HG03066 (cell line): ENCODE results near the gene AS3MT.
"Not testable (repeated sequence)": the region's sequence is repeated elsewhere in the genome, so short reads cannot be mapped to it uniquely, and the experiment has no call there.

Experiments
- ATAC-seq: cut with Tn5 transposase; IDR thresholded peaks from one replicate; pipeline ENCODE4 v1.9.1; 2021; ENCODE audit warnings: low read depth; ENCODE audit not compliant: unreplicated experiment

Gene AS3MT

DNA sequence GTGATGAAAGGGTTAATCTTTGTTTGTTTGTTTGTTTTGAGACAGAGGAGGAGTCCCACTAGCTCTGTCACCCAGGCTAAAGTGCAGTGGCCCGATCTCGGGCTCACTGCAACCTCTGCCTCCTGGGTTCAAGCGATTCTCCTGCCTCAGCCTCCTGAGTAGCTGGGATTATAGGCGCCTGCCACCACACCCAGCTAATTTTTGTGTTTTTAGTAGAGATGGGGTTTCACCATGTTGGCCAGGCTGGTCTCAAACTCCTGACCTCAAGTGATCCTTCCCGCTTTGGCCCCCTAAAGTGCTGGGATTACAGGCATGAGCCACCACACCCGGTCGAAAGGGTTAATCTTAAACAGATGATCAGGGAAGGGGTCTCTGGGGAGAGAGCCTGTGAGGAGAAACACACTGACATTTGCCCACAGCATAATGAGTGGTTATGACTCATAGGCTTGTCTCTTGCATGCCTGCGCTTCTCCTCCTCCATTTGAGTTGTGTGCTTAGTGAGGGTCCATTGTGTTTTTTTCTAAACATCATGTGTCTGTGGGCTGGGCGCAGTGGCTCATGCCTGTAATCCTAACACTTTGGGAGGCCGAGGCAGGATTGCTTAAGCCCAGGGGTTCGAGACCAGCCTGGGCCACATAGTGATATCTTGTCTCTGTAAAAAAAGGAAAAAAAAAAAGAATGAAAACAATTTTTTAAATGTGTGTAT is 13.4 kb upstream of the AS3MT start:
- ATAC-seq = not testable (repeated sequence)

DNA sequence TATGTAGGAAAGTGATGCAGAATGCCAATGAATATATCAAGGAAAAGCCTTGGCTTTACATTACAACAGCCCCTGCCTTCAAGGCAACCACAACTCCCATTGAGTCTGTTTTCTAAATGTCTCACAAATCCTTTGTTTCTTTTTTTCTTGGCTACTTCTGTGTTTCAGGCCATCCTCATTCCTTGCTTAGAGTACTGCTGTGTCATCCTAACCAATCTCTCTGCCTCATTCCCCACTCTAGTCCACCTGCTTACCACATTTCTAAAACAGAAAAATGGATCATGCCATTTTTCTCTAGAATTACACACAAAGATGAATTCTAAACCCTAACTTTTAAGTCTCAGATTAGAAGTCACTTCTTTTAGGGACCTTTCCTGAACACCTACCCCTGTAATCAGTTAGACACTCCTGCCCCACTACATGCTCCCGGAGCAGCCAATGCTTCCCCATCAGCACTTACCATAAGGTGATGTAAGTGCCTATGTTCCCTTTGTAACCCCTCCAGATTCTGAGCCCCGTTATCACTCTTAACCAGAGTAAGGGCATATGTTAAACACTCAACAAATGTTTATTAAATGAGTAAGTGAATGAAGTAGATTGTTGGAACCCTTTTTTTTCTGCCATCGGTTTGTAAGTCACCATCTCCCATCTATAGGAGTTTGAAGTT is 12.4 kb upstream of the AS3MT start:
- no peak for ATAC-seq

- ATAC-seq = no peak
Measured at GRCh38 chr10:102859911-102860310, 9.4 kb upstream of the AS3MT start.

DNA sequence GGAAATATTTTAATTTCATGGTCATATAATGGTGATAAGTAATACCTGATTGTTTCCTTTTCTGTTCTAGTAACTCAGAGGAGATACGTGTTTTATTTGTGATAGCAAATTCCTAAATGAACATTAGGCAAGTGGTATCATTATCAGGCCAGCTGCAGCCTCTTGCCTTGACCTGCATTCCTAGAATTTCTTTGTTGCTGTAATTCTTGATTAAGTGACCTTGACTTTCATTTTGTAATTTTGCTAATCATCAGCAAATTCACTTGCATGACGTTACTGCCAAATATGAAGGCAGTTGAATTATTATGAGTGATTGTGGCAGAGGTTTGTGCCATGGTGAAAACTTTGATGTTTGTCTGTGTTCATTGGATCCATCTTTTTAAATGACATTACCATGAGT is 5.6 kb upstream of the AS3MT start:
- no peak for ATAC-seq

- no peak for ATAC-seq
Measured at GRCh38 chr10:102865620-102866019, 3.6 kb upstream of the AS3MT start.

DNA sequence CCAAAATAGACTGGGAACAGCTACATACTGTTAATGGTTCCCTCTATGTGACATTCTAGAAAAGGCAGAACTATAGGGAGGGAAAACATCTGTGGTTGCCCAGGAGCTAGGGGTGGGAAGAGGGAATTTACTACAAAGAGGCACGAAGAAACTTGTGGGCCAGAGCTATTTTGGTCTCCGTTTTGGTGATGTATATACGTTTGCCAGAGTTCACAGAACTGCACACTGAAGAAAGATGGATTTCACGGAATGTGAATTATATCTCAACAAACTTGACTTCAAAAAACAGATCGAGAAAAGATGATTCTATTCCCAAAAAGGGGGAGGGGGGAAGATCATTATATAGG is 386 bp upstream of the AS3MT start:
- ATAC-seq = no peak

- ATAC-seq = no peak
Measured at GRCh38 chr10:102870221-102870620, 951 bp downstream of the AS3MT start.

DNA sequence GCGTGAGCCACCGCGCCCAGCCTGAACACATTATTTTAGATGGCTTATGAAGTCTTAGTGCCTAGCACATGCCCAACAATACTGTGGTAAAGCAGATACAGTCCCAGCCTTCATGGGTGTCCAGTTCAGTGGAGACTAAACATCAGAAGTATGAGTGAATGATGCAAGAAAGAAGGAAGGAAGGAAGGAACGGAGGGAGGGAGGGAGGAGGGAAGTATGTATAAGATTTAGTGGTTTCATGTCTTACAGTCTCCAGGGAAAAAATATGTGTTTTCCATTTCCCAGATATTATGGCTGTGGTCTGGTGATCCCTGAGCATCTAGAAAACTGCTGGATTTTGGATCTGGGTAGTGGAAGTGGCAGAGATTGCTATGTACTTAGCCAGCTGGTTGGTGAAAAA is 2.9 kb downstream of the AS3MT start:
- no peak for ATAC-seq

GRCh38 chr10:102876747-102877153 is 7.5 kb downstream of the AS3MT start:
- no peak for ATAC-seq

DNA sequence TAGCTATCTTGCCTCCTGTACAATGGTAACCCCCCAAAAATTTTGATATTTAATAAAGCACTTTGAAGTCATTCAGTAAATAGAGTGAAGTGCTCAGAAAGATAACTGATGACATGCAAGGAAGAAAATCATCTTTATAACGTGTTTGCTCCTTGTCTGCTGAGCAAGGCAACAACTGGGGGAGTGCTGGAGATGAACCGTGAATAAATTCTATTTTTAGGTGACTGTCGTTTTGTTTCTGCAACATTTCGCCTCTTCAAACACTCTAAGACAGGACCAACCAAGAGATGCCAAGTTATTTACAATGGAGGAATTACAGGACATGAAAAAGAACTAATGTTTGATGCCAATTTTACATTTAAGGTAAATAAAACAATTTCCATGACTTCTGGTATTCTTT is 9.4 kb downstream of the AS3MT start:
- no peak for ATAC-seq

GRCh38 chr10:102880256-102880655 is 11.0 kb downstream of the AS3MT start:
- ATAC-seq = no peak

GRCh38 chr10:102888048-102888447 is 18.8 kb downstream of the AS3MT start:
- no peak for ATAC-seq

GRCh38 chr10:102894466-102895213 is 25.4 kb downstream of the AS3MT start:
- no peak for ATAC-seq

GRCh38 chr10:102900006-102900405 is 30.7 kb downstream of the AS3MT start:
- ATAC-seq = no peak

DNA sequence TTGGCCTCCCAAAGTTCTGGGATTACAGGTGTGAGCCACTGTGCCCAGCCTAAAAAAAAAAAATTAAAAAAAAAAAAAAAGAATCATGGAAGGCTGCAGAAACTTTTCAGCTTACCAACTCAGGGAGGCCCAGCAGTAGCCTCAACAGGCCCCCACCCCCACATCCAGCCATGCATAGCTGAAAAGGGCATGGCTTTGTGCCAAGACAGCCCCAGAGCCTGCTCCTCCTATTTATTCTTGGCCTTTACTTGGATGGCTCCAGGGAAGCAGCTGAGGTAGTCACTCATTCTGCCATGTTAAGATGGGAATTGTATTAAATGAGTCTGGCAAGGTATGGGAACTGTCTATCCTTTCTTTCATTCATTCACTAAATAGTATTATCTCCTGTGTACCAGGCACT is 35.1 kb downstream of the AS3MT start:
- no peak for ATAC-seq

DNA sequence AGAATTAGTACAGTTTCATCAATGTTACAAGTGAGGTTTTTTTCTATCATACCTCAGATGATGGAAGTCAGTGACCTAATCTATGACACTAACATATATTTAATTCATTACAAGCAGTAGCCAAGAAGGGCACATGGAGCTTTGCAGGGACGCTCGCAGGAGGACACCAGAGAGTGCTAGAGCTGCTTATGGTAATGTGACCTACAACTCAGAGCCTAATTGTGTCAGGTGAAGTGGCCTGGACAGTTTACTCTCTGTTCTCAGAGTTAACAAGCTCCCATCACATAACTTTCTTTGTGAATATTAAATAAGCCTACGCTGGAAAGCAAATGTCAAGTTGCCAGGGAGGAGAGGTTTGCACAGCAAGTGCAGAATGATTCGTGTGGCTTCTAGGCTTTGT is 37.2 kb downstream of the AS3MT start:
- ATAC-seq = no peak

GRCh38 chr10:102914781-102915180 is 45.5 kb downstream of the AS3MT start:
- no peak for ATAC-seq

DNA sequence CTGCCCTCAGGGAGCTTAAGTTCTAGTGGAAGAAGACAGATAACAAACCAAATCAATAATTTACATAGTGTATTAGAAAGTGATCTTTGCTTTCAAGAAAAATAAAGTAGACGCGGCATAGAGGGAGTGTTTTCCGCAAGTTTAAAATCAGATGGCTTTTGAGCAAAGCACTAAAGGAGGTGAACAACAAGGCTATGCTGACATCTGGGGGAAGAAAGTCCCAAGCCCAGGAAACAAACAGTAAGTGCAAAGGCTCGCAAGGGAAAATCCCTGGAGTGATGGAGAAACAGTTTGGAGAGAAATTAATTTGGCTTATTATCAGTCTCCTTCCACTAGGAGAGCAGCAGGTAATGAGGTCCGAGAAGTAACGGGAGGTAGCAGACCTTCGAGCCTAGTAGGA is 46.9 kb downstream of the AS3MT start:
- no peak for ATAC-seq

DNA sequence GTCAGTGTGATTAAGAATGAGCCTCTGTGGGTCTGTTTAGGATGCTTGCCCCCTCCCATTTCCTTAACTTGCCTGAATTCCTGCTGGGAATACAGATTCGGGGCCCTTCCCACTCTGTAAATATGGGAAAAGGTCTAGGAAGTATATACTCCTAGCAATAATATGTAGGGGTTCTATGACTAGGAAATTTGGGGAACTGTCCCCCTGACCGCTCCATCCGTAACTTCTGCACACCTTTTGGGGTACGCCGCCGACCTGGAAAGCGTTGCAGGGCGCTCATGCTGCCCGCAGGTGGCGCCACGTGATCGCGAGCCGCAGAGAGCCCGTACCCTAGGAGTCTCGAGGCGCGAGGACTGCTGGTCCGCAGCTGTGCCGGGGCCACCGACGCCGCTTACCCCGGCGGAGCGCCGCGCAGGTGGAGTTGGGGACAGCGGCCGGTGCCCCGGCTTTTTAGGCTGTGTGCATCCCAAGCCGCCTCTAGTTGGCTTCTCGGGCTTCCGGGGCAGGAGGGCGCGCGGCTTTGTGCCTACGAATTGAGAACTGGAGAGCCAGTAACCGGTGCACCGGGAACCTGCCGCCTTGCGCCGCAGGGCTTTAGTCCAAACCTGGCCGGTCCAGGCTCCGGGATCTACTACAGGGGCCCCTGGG is 48.2 kb downstream of the AS3MT start:
- peak; percentile 36 for ATAC-seq

DNA sequence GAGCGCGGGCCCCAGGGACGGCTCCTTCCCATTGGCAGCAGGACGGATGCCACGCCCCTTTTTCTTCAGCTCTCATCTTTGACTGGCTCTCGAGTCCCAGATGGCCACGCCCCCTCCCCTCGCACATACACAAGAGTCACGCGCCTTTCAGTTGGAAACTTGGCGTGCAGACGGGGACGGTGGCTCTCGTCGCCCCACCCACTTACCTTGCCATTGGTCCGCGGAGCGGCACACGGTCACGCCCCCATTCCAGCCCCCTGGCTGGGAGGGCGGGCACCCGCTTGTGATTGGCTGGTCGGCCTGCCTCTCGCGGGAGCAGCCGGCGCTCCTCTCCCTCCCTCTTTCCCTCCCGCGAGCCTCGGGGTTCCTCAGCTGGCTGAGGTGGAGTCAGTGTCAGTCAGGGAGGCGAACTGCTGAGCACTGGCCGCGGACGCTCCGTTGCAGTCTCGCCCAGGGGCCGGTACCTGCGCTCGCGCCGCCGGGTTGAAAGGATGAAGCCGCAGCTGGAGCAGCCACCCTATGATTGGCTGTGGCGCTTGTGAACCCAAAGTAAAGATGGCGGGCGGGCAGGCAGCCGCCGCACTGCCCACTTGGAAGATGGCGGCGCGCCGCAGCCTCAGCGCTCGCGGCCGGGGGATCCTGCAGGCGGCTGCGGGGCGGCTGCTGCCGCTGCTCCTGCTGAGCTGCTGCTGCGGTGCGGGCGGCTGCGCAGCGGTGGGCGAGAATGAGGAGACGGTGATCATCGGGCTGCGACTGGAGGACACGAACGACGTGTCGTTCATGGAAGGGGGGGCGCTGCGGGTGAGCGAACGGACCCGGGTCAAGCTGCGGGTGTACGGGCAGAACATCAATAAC is 48.9 kb downstream of the AS3MT start, which contains the start of gene CNNM2:
Gene CNNM2 (plus strand): TSS at position 333 of the 855 bp plus-strand sequence. CDS start 187 bp downstream, at position 520.
- ATAC-seq = peak; percentile 87
